SK-N-SH (cell line): ENCODE results near the gene PLA2G2F. TPM values are rescaled to one million over a fixed set of nuclear protein-coding genes. Genes with fewer than 3 reads are reported as not detected.

Experiments used
- CTCF ChIA-PET: fragments of 300-600, 350-600 bp; formaldehyde crosslinking; extraction: SDS; loops from one replicate; lab custom pipeline; 2021; lab: Yijun Ruan, JAX
- POLR2A ChIA-PET: fragments of 350-600 bp; sonication (Branson Sonifier 250); formaldehyde crosslinking; extraction: SDS; loops from one replicate; lab custom pipeline; 2020; ENCODE audit warnings: antibody characterized with exemption, inconsistent platforms; lab: Yijun Ruan, JAX
- DNase-seq: peaks from one replicate; pipeline ENCODE4 v3.0.0; 2012
- H2AFZ ChIP-seq: fragments of 200-600 bp; sonication (generic); 2 replicates; pipeline ENCODE4 v1.8.1; 2016; ENCODE audit warnings: antibody characterized with exemption, mild to moderate bottlenecking, low read depth
- H3F3A ChIP-seq: fragments of 200-600 bp; sonication (generic); replicated peaks from 2 replicates; pipeline ENCODE3; 2016; ENCODE audit warnings: antibody characterized with exemption, mild to moderate bottlenecking; ENCODE audit not compliant: insufficient read depth
- H3K27ac ChIP-seq, 2 experiments: fragments of 200-500 bp in 1 of 2; fragments of 200-600 bp in 1 of 2; sonication (Bioruptor generic) in 1 of 2; sonication (generic), shearing (Covaris generic) in 1 of 2; 2 replicates each; pipeline versions ENCODE4 v1.5.1 to v1.6.1; 2014 to 2016; ENCODE audit warnings: low read depth in 2 of 2, inconsistent platforms in 1 of 2, low read length in 1 of 2, mild to moderate bottlenecking in 1 of 2, mixed read lengths in 1 of 2
- H3K27me3 ChIP-seq: fragments of 200-600 bp; sonication (generic), shearing (Covaris generic); 2 replicates; pipeline ENCODE4 v1.6.1; 2016; ENCODE audit warnings: mixed run types; ENCODE audit not compliant: insufficient read depth
- H3K36me3 ChIP-seq, 2 experiments: fragments of 200-500 bp in 1 of 2; fragments of 200-600 bp in 1 of 2; sonication (Bioruptor generic) in 1 of 2; sonication (generic) in 1 of 2; replicated peaks in 1 of 2; 2 replicates each; pipeline versions ENCODE3 to v1.5.1; 2014 to 2016; ENCODE audit warnings: low read length in 1 of 2, mild to moderate bottlenecking in 1 of 2; ENCODE audit not compliant: insufficient read depth in 2 of 2, control insufficient read depth in 1 of 2
- H3K4me1 ChIP-seq, 2 experiments: fragments of 200-500 bp in 1 of 2; fragments of 200-600 bp in 1 of 2; sonication (Bioruptor generic) in 1 of 2; sonication (generic), shearing (Covaris generic) in 1 of 2; 2 replicates each; pipeline versions ENCODE4 v1.5.1 to v1.6.1; 2014 to 2016; ENCODE audit warnings: low read depth in 1 of 2, low read length in 1 of 2, mixed run types in 1 of 2; ENCODE audit not compliant: insufficient read depth in 2 of 2, control insufficient read depth in 1 of 2
- H3K4me2 ChIP-seq: fragments of 200-600 bp; sonication (generic), shearing (Covaris generic); 2 replicates; pipeline ENCODE4 v1.6.1; 2017; ENCODE audit warnings: mixed run types
- H3K4me3 ChIP-seq, 2 experiments: fragments of 200-500 bp in 1 of 2; fragments of 200-600 bp in 1 of 2; sonication (Bioruptor generic) in 1 of 2; sonication (generic), shearing (Covaris generic) in 1 of 2; 2 replicates each; pipeline versions ENCODE4 v1.5.1 to v1.8.1; 2014 to 2016; ENCODE audit warnings: low read depth in 2 of 2, inconsistent platforms in 1 of 2, low read length in 1 of 2, mild to moderate bottlenecking in 1 of 2, mixed read lengths in 1 of 2, moderate library complexity in 1 of 2
- H3K79me2 ChIP-seq: fragments of 200-600 bp; sonication (generic); 2 replicates; pipeline ENCODE4 v1.8.1; 2017; ENCODE audit warnings: mild to moderate bottlenecking; ENCODE audit not compliant: insufficient read depth
- H3K9ac ChIP-seq: fragments of 200-600 bp; sonication (generic); 2 replicates; pipeline ENCODE4 v1.6.1; 2017; ENCODE audit warnings: mixed run types
- H3K9me2 ChIP-seq: fragments of 200-600 bp; sonication (generic); 2 replicates; pipeline ENCODE4 v1.6.1; 2017; ENCODE audit warnings: mixed run types
- H3K9me3 ChIP-seq: fragments of 200-600 bp; sonication (generic); 2 replicates; pipeline ENCODE4 v1.6.1; 2017; ENCODE audit warnings: mixed run types, mild to moderate bottlenecking, moderate library complexity
- H4K20me1 ChIP-seq: fragments of 200-600 bp; sonication (generic); 2 replicates; pipeline ENCODE4 v1.6.1; 2017; ENCODE audit warnings: mild to moderate bottlenecking, mixed run types; ENCODE audit not compliant: insufficient read depth
- FOSL2 ChIP-seq: IDR thresholded peaks from 2 replicates; pipeline ENCODE4 v1.4.0; 2012; ENCODE audit warnings: low read depth, mild to moderate bottlenecking, moderate library complexity, borderline replicate concordance
- FOXJ3 ChIP-seq: sonication (generic); formaldehyde crosslinking; IDR thresholded peaks from 2 replicates; pipeline ENCODE4 v1.5.1; 2020; ENCODE audit warnings: mild to moderate bottlenecking, missing genetic modification reagents
- GABPA ChIP-seq: IDR thresholded peaks from 2 replicates; pipeline ENCODE4 v1.4.0; 2012; ENCODE audit warnings: low read depth, mild to moderate bottlenecking
- GATA2 ChIP-seq: sonication (generic); formaldehyde crosslinking; IDR thresholded peaks from 2 replicates; pipeline ENCODE4 v1.5.0; 2020; ENCODE audit warnings: mild to moderate bottlenecking, missing genetic modification reagents
- IRF3 ChIP-seq: fragments of 150-350 bp; IDR thresholded peaks from 2 replicates; pipeline ENCODE4 v1.6.1; 2016; ENCODE audit warnings: mild to moderate bottlenecking, low read depth, low read length
- JUND ChIP-seq: IDR thresholded peaks from 2 replicates; pipeline ENCODE4 v1.4.0; 2012
- NFIC ChIP-seq: IDR thresholded peaks from 2 replicates; pipeline ENCODE4 v1.4.0; 2012; ENCODE audit warnings: borderline replicate concordance
- POLR2AphosphoS5 ChIP-seq: IDR thresholded peaks from 2 replicates; pipeline ENCODE4 v1.6.1; 2012; ENCODE audit warnings: low read depth, low read length
- RAD21 ChIP-seq: IDR thresholded peaks from 2 replicates; pipeline ENCODE4 v1.6.1; 2012; ENCODE audit warnings: mild to moderate bottlenecking, low read length
- RCOR1 ChIP-seq: fragments of 150-350 bp; IDR thresholded peaks from 2 replicates; pipeline ENCODE4 v1.6.1; 2017; ENCODE audit warnings: antibody characterized with exemption, low read length
- REST ChIP-seq: IDR thresholded peaks from 2 replicates; pipeline ENCODE4 v1.6.1; 2012; ENCODE audit warnings: mild to moderate bottlenecking, low read depth, low read length, moderate library complexity
- RFX5 ChIP-seq: IDR thresholded peaks from 2 replicates; pipeline ENCODE4 v1.6.1; 2012; ENCODE audit warnings: mild to moderate bottlenecking, improper control_type of control experiment, low read length
- SMC3 ChIP-seq: IDR thresholded peaks from 2 replicates; pipeline ENCODE4 v1.6.1; 2012; ENCODE audit warnings: low read depth, low read length, improper control_type of control experiment
- TCF12 ChIP-seq: IDR thresholded peaks from 2 replicates; pipeline ENCODE4 v1.4.0; 2012
- USF2 ChIP-seq: fragments of 150-350 bp; IDR thresholded peaks from 2 replicates; pipeline ENCODE4 v1.6.1; 2017; ENCODE audit warnings: antibody characterized with exemption, low read length, low read depth, borderline replicate concordance
- WGBS: methylation state at CpG from one replicate; pipeline ENCODE4 v1.1.6; 2017; ENCODE audit warnings: low lambda C conversion rate; 5-methylcytosine and 5-hydroxymethylcytosine counted together
- polyA plus RNA-seq, 3 experiments: library from polyadenylated mRNA; depleted of rRNA; stranded (reverse); fragments of >200 nt; gene quantifications; 2 replicates each; pipeline ENCODE4 v1.2.3, GENCODE V29; 2012
- TF ChIP-seq, protein P1 (sequence below): IDR thresholded peaks from 2 replicates; pipeline ENCODE4; 2012

PLA2G2F gene
- polyA plus RNA-seq, 1 of the 3 experiments (the other 2 are of a cell fraction): not detected

GRCh38 chr1:20179371-20180128, 40.4 kb downstream of the PLA2G2F start:
- TF ChIP-seq FOSL2: no peak
- TF ChIP-seq, protein P1, sequence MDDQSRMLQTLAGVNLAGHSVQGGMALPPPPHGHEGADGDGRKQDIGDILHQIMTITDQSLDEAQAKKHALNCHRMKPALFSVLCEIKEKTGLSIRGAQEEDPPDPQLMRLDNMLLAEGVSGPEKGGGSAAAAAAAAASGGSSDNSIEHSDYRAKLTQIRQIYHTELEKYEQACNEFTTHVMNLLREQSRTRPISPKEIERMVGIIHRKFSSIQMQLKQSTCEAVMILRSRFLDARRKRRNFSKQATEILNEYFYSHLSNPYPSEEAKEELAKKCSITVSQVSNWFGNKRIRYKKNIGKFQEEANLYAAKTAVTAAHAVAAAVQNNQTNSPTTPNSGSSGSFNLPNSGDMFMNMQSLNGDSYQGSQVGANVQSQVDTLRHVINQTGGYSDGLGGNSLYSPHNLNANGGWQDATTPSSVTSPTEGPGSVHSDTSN: no peak
- no peak for TF ChIP-seq GABPA
- TF ChIP-seq RFX5: no peak
- TF ChIP-seq TCF12: no peak
- Histone ChIP-seq H3K79me2 (no peaks in the 10 kb centered on the region), H3K27ac (no peak overlapping the region), H3K4me1 (peaks cover 0 to 7% of the 10 kb centered on the region in 2 experiments; a peak in 1 of 4 replicates), H3K9me3 (no peaks in the 10 kb centered on the region), H3K27me3 (no peaks in the 10 kb centered on the region; the same call in 1 of the 2 replicates), H3K4me2 (no peak overlapping the region), H4K20me1 (no peaks in the 10 kb centered on the region), H3K9ac (no peak overlapping the region), H3F3A (no peaks in the 10 kb centered on the region), H3K4me3 (no peak overlapping the region), H3K9me2 (no peaks in the 10 kb centered on the region), H3K36me3 (no peaks in the 10 kb centered on the region), H2AFZ (no peak overlapping the region)
- WGBS: 14% methylated on average over 2 of the region's 2 CpGs
- no peak for DNase-seq
- CTCF ChIA-PET: interaction anchor here (1.0 to 3.8 kb wide), 11 partner anchors 11 to 314 kb away, joined by 3 to 13 read pairs (median 5); no protein-coding TSS in a partner anchor
- POLR2A ChIA-PET: interaction anchor here (0.6 to 0.9 kb wide), 2 partner anchors 13 to 245 kb away, joined by 3 to 4 read pairs; no protein-coding TSS in a partner anchor

DNA sequence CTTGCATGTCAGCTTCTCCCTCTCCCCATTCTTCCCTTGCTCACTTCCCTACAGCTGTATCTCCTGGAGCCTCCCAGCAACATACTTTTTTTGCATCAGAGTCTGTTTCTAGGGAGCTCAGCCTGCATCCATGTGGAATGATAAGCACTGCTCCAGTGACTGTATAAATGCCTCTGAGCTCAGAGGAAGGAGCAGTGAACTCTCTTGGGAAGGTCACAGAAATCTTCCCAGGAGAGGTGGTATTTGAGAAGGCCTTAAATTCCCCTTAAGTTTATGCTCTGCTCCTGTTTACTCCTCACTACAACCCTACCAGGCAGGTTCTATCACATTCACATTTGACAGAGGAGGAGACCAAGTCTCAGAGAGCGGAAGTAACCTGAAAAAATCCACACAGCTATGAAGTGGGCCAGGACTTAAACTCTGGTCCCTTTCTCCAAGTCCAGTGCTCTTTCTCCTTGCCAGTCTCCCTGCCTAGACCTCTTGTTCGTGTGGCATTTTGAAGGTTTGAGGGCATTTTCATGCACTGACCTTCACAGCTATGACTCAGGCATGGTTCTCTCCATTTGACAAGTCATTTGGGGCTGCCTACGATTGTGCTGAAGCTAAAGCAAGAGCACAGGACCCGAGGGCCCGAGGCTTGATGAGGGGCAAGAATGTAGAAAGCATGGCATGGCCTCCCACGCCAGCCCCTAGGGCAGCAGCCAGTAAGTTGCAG, 41.2 kb downstream of the PLA2G2F start:
- no peaks in the 10 kb centered on the region for H3K9me3 ChIP-seq
- no peak overlapping the region for H3K4me3 ChIP-seq
- H3K4me1 ChIP-seq: peaks cover 0 to 7% of the 10 kb centered on the region in 2 experiments; a peak in 1 of 4 replicates
- H4K20me1 ChIP-seq: no peaks in the 10 kb centered on the region
- no peaks in the 10 kb centered on the region for H3K36me3 ChIP-seq
- no peak for TF ChIP-seq GATA2
- no peak for TF ChIP-seq NFIC
- no peak for TF ChIP-seq RAD21
- TF ChIP-seq REST: no peak
- TF ChIP-seq FOXJ3 (CRISPR knock-in tag): no peak
- no peak for TF ChIP-seq POLR2AphosphoS5
- no peak for TF ChIP-seq JUND
- TF ChIP-seq FOSL2: no peak
- no peak for TF ChIP-seq USF2
- TF ChIP-seq SMC3: no peak
- TF ChIP-seq IRF3: no peak
- TF ChIP-seq RCOR1: no peak
- TF ChIP-seq, all 33 proteins: peak for 0
- no peak overlapping the region for H2AFZ ChIP-seq
- CTCF ChIA-PET: interaction anchor here (0.8 to 3.8 kb wide), 10 partner anchors 12 to 313 kb away, joined by 3 to 13 read pairs (median 5); no protein-coding TSS in a partner anchor
- POLR2A ChIA-PET: interaction anchor here (0.6 to 0.9 kb wide), 3 partner anchors 13 to 297 kb away, joined by 3 to 4 read pairs (median 4); no protein-coding TSS in a partner anchor
- no peak for DNase-seq
- H3K9ac ChIP-seq: no peak overlapping the region
- no peaks in the 10 kb centered on the region; the same call in 1 of the 2 replicates for H3K27me3 ChIP-seq
- H3K4me2 ChIP-seq: no peak overlapping the region
- no peaks in the 10 kb centered on the region for H3K79me2 ChIP-seq
- H3F3A ChIP-seq: no peaks in the 10 kb centered on the region
- no peak overlapping the region for H3K27ac ChIP-seq
- WGBS: 15% methylated on average over 6 of the region's 6 CpGs
- H3K9me2 ChIP-seq: no peaks in the 10 kb centered on the region
